HL-60/S4 treated with retinoic acid at 250 ng/mL for 4 days and 3 days (cell line): Measurements from ENCODE around the gene PLXNA4.

Experiments
- in situ Hi-C: fragments of 300-500 bp; cut with MboI; formaldehyde crosslinking; loops from 2 replicates; pipeline ENCODE4 v1.7.0; 2022; ENCODE audit warnings: low sequenced_read_pairs

The PLXNA4 gene

GRCh38 chr7:132564849-132565248 lies 11.4 kb downstream of the PLXNA4 start:
- in situ Hi-C loops, result no loop called here

- in situ Hi-C loops, result no loop called here
These were observed 12.2 kb downstream of the PLXNA4 start for GRCh38 chr7:132564090-132564489.

- in situ Hi-C loops, result no loop called here
These were observed 13.6 kb downstream of the PLXNA4 start for GRCh38 chr7:132562690-132563089.

- in situ Hi-C loops, result no loop called here
These were observed 14.5 kb downstream of the PLXNA4 start for GRCh38 chr7:132561763-132562162.

GRCh38 chr7:132560825-132561529 lies 15.3 kb downstream of the PLXNA4 start:
- in situ Hi-C loops, result no loop called here

GRCh38 chr7:132560105-132560504 lies 16.2 kb downstream of the PLXNA4 start:
- in situ Hi-C loops, result no loop called here

- in situ Hi-C loops, result no loop called here
These were observed 17.5 kb downstream of the PLXNA4 start for GRCh38 chr7:132558815-132559214.

- in situ Hi-C loops, result no loop called here
These were observed 18.7 kb downstream of the PLXNA4 start for GRCh38 chr7:132557489-132558044.

- in situ Hi-C loops, result no loop called here
These were observed 21.8 kb downstream of the PLXNA4 start for GRCh38 chr7:132554446-132554845.

GRCh38 chr7:132553031-132553430 lies 23.2 kb downstream of the PLXNA4 start:
- in situ Hi-C loops, result no loop called here

GRCh38 chr7:132551886-132552285 lies 24.4 kb downstream of the PLXNA4 start:
- in situ Hi-C loops, result no loop called here

GRCh38 chr7:132551439-132551838 lies 24.8 kb downstream of the PLXNA4 start:
- in situ Hi-C loops, result no loop called here

- in situ Hi-C loops, result no loop called here
These were observed 27.7 kb downstream of the PLXNA4 start for GRCh38 chr7:132548489-132549078.

GRCh38 chr7:132547821-132548220 lies 28.4 kb downstream of the PLXNA4 start:
- in situ Hi-C loops, result no loop called here

- in situ Hi-C loops, result no loop called here
These were observed 29.7 kb downstream of the PLXNA4 start for GRCh38 chr7:132546366-132547127.

- in situ Hi-C loops, result no loop called here
These were observed 30.5 kb downstream of the PLXNA4 start for GRCh38 chr7:132545756-132546155.

GRCh38 chr7:132544999-132545398 lies 31.3 kb downstream of the PLXNA4 start:
- in situ Hi-C loops, result no loop called here

- in situ Hi-C loops, result no loop called here
These were observed 32.2 kb downstream of the PLXNA4 start for GRCh38 chr7:132544025-132544424.

GRCh38 chr7:132542895-132543294 lies 33.4 kb downstream of the PLXNA4 start:
- in situ Hi-C loops, result no loop called here

GRCh38 chr7:132541656-132542055 lies 34.6 kb downstream of the PLXNA4 start:
- in situ Hi-C loops, result no loop called here

GRCh38 chr7:132537456-132538145 lies 38.7 kb downstream of the PLXNA4 start:
- in situ Hi-C loops, result no loop called here
